ENCODE data around the gene FAM83E. TPM values are rescaled to one million over a fixed set of nuclear protein-coding genes. Genes with fewer than 3 reads are reported as not detected.

FAM83E gene
- total RNA-seq, 1 experiment from 2014 or later: 8.8 TPM

GRCh38 chr19:48616041-48616436 lies 1.2 kb upstream of the FAM83E start:
- peaks cover 40% of the 10 kb centered on the region for H3K36me3 Mint-ChIP-seq

GRCh38 chr19:48615231-48616040 lies 560 bp upstream of the FAM83E start:
- Mint-ChIP-seq H3K4me1 (peaks cover 59% of the 10 kb centered on the region), H3K4me3 (peak overlapping the region; percentile 99), H3K27ac (peak overlapping the region; percentile 98), H3K9me3 (no peaks in the 10 kb centered on the region), H3K36me3 (peaks cover 40% of the 10 kb centered on the region), H3K27me3 (ENCODE audit: low read depth) (no peaks in the 10 kb centered on the region)
- ChIA-PET POLR2A (interaction anchor here (0.7 to 2.6 kb wide), 10 partner anchors 9 to 282 kb away, joined by 3 to 18 read pairs (median 4); partner anchors contain the start of gene CA11), CTCF (interaction anchor here (0.8 to 2.7 kb wide), 8 partner anchors 9 to 126 kb away, joined by 3 to 17 read pairs (median 6); no protein-coding TSS in a partner anchor)
- ATAC-seq (peak; percentile 0; the same call in 1 of the 2 replicates), DNase-seq (ENCODE audit: low spot score) (no peak)
- TF ChIP-seq PRDM15 (CRISPR knock-in tag; IDR thresholded peaks at IDR 0.05) (peak; percentile 34; the same call in 1 of the 2 replicates), PRRX2 (CRISPR knock-in tag; IDR thresholded peaks at IDR 0.05) (no peak), CTCF (IDR thresholded peaks at IDR 0.05) (no peak), ZNF423 (CRISPR knock-in tag; IDR thresholded peaks at IDR 0.05) (no peak), NFATC4 (CRISPR knock-in tag; IDR thresholded peaks at IDR 0.05) (no peak), ZBTB43 (CRISPR knock-in tag; IDR thresholded peaks at IDR 0.05) (no peak), GTF2I (CRISPR knock-in tag; conservative IDR thresholded peaks at IDR 0.05) (no peak)

More at GRCh38 chr19:48616041-48616436, 1.2 kb upstream of the FAM83E start:
- TF ChIP-seq NFATC4 (CRISPR knock-in tag; IDR thresholded peaks at IDR 0.05) (0 out of 2 replicates have a peak, but pooled peaks have one; percentile 36), AFF4 (CRISPR knock-in tag; IDR thresholded peaks at IDR 0.05; ENCODE audit: borderline replicate concordance) (no peak), ZNF671 (CRISPR knock-in tag; IDR thresholded peaks at IDR 0.05) (peak; percentile 11; the same call in 1 of the 2 replicates)
- no peak for DNase-seq (ENCODE audit: low spot score)
- ChIA-PET CTCF (interaction anchor here (1.3 to 2.7 kb wide), 4 partner anchors 8 to 110 kb away, joined by 3 to 17 read pairs (median 6); no protein-coding TSS in a partner anchor), POLR2A (interaction anchor here (1.0 to 2.6 kb wide), 6 partner anchors 8 to 282 kb away, joined by 3 to 18 read pairs (median 6); partner anchors contain the start of gene CA11)
- peak overlapping the region; percentile 98 for H3K27ac Mint-ChIP-seq
- H3K9me3 Mint-ChIP-seq: no peaks in the 10 kb centered on the region
- peak overlapping the region; percentile 99 for H3K4me3 Mint-ChIP-seq
- H3K27me3 Mint-ChIP-seq (ENCODE audit: low read depth): no peaks in the 10 kb centered on the region
- no peak for ATAC-seq
- H3K4me1 Mint-ChIP-seq: peaks cover 59% of the 10 kb centered on the region
